Hematopoietic multipotent progenitor cell treated with erythropoietin and hydrocortisone succinate and interleukin-3 and kit ligand, for 15 days (in vitro differentiated cells): ENCODE results near the gene DCAF5.
"Not testable (repeated sequence)": the region's sequence is repeated elsewhere in the genome, so short reads cannot be mapped to it uniquely, and the experiment has no call there.

Experiments
- DNase-seq: peaks from one replicate; pipeline ENCODE4 v3.0.0-alpha.2; 2015; ENCODE audit warnings: low spot score

Gene DCAF5

DNA sequence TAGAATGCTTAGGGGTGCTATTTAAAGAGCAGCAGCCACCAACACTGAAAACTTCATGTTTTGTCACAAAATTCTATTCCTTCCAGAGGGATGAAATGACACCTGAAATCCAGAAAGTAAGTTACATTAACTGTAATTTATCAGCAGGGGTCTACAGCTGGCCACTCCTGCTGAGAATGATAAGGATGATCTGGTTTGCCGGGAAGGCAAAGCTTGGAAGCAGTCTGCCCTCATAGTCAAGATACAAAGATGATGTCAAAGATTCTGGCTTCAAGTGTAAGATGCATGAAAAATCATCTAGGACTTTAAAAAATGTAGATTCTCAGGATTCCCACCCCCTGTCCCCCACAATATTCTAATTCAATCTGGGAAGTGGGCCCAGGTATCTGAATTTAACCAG, 58.4 kb downstream of the DCAF5 start:
- no peak for DNase-seq

DNA sequence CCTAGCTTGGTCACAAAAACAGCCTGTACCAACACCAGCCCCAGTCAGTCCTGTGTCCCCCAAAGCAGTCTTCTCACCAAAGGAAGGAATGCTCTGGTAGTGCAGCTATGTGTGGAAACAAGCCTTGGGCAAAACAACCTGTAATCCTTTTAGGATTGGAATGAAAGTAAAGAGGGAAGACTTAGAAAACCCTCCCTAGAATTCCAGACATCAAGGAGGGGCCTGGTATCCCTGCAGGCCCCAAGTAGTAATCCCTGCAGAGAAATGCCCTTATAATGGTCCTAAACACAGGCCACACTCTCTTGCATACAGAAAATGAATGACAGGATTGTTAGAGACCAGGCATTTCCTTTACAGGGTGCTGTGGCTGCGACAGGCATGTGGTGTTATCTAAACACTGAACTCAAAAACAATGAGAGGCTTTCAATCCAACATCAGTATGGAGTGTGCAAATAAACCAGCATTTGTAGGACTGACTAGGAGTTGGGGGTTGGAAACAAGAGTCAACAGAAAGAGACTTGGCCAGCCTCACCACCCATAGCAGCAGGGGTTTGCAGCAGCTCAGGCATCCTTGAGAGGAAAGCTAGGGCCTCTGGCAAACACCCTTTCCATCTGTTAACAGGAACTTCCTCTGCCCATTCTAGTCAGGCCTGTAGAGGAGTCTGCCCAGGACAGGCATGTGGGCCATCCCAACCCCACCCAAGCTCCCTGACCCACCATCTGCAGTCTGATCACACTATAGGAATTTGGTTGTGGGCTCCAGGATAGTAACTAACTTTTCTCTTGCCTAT, 59.1 kb downstream of the DCAF5 start:
- no peak for DNase-seq

- DNase-seq = no peak
Observed at GRCh38 chr14:69092840-69093422, 60.0 kb downstream of the DCAF5 start.

GRCh38 chr14:69091695-69092094, 61.2 kb downstream of the DCAF5 start:
- DNase-seq = no peak

DNA sequence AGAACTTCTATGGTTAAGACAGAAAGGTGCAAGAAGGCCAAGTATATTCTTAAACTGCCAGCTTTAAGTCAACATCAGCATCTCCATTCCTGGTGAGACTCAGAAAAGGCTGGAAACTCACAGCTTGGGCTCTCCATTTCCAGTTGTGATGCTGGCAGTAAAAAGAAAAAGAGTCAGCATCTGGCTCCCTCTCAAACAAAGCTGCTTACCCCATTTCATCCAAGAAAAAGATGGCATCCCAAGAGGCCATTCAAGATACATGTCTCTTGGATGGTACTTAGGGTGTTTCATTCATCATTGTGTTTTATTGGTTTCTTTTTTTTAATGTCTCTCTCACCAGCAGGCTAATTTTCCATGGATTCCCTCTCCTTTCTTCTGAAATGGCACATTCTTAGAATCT, 61.9 kb downstream of the DCAF5 start:
- DNase-seq = no peak

DNA sequence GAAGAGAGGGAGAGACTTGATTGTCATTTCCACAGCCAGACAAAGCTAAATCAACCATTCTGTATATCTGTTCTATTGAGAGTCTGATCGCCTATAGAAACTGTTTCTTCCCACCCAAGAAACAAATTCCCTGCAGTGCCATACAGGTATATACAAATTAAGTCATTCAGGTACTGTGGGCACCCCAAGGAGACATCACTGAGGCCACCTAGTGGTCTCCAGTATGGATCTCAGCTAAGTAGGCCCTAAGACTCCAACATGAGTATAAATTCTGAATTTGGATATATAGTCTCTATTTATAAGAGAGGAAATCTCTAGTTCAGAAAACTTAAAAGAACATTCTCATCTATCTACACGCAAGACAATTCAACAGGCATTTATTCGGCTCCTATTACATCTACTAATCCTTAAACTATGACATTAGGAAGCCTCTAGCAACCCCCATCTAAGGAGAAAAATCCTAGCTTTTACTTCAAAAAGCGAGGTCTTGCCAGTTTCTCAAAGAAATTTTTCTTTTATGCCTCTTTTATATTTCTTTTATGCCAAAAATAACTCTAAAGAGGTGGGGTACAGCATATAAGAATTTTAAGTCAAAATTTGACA, 62.6 kb downstream of the DCAF5 start:
- peak; percentile 18 for DNase-seq

DNA sequence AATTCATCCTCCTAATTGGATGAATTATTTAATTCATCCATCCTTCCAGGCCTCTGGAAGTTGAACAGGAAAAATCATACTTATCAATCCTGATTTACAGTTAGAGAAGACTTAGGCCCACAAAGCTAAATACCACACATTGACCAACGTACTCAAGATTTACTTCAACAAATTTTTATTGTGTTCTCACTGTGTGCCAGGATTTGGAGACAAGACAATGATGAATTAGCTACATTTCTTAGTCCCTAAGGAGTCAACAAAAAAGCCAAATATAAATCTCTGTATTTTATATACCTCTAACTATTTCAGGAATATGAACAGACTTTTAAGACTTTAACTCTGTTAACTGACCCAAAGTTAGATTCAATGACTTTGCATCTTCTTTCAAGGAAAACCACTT, 63.9 kb downstream of the DCAF5 start:
- DNase-seq = no peak

- no peak for DNase-seq
Observed at GRCh38 chr14:69088586-69088985, 64.3 kb downstream of the DCAF5 start.

GRCh38 chr14:69087061-69087461, 65.9 kb downstream of the DCAF5 start:
- no peak for DNase-seq

- DNase-seq = no peak
Observed at GRCh38 chr14:69086537-69086936, 66.4 kb downstream of the DCAF5 start.

DNA sequence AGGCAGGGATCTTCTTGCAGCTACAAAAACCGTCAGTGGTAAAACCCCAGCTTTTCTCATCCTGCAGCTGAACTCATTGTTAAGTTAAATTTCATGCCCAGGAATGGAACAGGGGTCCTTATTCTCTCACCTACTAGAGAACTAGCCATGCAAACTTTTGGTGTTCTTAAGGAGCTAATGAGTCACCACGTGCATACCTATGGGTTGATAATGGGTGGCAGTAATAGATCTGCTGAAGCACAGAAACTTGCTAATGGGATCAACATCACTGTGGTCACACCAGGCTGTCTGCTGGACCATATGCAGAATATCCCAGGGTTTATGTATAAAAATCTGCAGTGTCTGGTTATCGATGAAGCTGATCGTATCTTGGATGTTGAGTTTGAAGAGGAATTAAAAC, 68.9 kb downstream of the DCAF5 start:
- DNase-seq = no peak

DNA sequence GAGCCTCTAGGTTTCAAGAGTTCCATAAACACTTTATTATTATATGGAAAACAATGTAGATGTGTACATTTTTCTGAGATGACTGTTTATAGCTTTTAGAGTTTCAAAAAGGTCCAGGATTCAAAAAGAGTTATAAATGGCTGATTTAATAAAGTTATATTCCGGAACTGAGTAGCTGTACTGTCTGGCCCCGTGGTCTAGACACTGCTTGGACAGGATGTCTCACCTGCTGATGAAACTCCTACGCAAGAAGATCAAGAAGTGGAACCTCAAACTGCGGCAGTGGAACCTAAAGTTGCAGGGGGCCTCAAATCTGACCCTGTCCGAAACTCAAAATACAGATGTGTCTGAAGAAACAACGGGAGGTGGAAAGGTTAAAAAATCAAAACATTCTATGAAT, 69.7 kb downstream of the DCAF5 start:
- DNase-seq = no peak

- DNase-seq = no peak
Observed at GRCh38 chr14:69081271-69081670, 71.6 kb downstream of the DCAF5 start.

- DNase-seq = no peak
Observed at GRCh38 chr14:69079747-69080146, 73.2 kb downstream of the DCAF5 start.

DNA sequence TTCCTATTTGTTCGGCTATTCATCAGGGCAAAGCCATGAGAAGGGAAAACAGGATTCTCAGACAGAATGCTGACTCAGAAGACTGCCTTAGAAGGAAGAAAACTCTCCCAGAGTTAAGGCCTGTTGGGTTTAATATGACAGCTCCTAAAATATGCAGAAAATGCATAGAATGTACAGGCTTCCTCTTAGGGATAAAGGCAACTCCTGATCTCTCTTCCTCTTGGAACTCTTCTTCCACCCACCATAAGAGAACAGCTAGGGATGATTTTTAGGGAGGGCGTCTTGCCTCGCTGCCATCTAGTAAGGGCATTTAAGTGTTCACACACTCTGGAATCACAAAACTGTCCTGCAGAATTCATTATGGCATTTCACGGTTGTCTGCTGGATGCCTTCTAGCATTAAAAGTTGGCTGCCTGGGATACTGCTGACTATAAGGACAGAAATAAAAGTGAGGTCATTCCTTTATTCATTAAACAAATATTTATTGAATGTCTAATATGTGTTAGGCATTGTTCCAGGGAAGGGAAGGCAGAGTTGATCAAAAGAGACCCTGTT, 73.7 kb downstream of the DCAF5 start:
- no peak for DNase-seq

GRCh38 chr14:69077841-69078240, 75.1 kb downstream of the DCAF5 start:
- DNase-seq = no peak

GRCh38 chr14:69077185-69077584, 75.7 kb downstream of the DCAF5 start:
- DNase-seq = not testable (repeated sequence)

- DNase-seq = no peak
Observed at GRCh38 chr14:69076341-69076740, 76.6 kb downstream of the DCAF5 start.

GRCh38 chr14:69073915-69074314, 79.0 kb downstream of the DCAF5 start:
- no peak for DNase-seq

DNA sequence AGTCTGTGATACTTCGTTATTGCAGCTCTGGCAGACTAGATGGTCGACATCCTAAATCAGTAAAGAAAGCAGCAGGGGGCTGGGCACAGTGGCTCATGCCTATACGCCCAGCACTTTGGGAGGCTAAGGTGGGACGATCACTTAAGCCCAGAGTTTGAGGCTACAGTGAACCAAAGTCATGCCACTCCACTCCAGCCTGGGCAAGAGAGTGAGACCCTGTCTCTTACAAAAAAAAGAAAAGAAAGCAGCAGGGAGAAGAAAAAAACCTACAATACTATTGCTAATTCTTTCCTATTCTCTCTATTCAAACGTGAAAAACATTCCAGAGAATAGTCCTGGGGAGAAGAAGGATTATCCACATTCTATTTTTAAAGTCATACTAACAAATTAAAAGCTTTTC, 79.5 kb downstream of the DCAF5 start:
- DNase-seq = no peak

DNA sequence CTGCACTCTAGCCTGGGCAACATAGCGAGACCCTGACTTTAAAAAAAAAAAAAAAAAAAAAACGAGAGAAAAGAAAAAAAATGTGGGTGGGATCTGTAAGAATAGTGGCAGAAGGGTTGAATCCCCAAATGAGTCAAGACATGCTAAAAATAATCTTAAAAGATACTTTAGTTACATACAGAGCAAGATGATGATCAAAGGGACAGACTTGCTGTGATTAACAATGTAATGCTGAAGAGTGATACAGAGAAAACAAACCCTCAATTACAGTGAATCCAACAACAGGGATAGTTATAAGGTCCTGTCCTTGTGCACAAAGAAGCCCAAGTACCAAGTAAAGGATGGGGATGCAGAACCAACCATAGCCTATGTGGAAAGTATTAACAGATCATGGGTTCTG, 80.3 kb downstream of the DCAF5 start:
- no peak for DNase-seq

DNA sequence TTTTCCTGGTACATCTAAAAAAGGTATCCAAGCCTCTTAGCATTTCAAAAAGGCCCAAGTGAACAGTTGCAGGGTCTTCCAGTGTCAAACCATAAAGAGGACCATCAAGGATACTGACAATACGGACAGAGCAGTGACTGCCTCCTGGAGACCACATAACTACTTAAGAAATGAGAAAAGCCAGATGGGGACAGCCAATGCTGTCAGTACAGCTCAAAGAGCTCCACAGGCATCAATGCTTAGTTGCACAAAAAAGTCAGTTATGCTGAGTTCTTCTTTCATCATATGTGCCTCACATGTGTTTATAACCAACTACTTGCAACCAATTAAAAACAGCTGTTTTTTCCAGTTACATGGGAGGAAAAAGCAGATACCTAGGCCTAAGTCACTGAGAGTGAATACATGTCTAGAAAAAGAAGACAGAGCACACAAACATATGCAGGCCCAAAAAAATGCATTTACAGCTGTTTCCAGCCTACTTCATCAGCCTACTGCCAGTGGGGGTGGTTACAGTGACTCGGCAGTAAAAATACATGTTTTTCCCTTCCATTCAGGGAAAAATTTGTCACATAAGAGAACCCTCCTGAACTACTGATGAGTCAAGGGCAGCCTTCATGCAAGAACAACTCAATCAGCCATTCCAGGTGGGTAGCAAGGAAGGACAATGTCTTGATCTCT, 84.0 kb downstream of the DCAF5 start:
- DNase-seq = peak; percentile 7
